KOPT-K1 (cell line): Measurements from ENCODE around the gene GTF3C5.

Experiments
- H3K27ac ChIP-seq: fragments of 200-600 bp; sonication (generic); 2 replicates; pipeline ENCODE4 v1.5.1; 2016; ENCODE audit warnings: antibody characterized with exemption, mild to moderate bottlenecking, low read depth, low read length; ENCODE audit not compliant: poor library complexity, severe bottlenecking
- H3K36me3 ChIP-seq: fragments of 200-600 bp; sonication (generic); 2 replicates; pipeline ENCODE4 v1.5.1; 2017; ENCODE audit warnings: antibody characterized with exemption, mild to moderate bottlenecking, low read length, moderate library complexity; ENCODE audit not compliant: insufficient read depth
- H3K9me3 ChIP-seq: fragments of 200-600 bp; sonication (generic); 2 replicates; pipeline ENCODE4 v1.5.1; 2017; ENCODE audit warnings: antibody characterized with exemption, low read length, mild to moderate bottlenecking; ENCODE audit not compliant: insufficient read depth, poor library complexity, severe bottlenecking

The GTF3C5 gene

GRCh38 chr9:133104718-133105460 is 74.1 kb downstream of the GTF3C5 start:
- Histone ChIP-seq H3K9me3 (no peaks in the 10 kb centered on the region), H3K36me3 (peaks cover 90% of the 10 kb centered on the region), H3K27ac (no peak overlapping the region)

GRCh38 chr9:133105461-133105770 is 74.6 kb downstream of the GTF3C5 start:
- no peaks in the 10 kb centered on the region for H3K9me3 ChIP-seq
- H3K27ac ChIP-seq = no peak overlapping the region
- peaks cover 90% of the 10 kb centered on the region for H3K36me3 ChIP-seq

GRCh38 chr9:133106511-133107244 is 75.9 kb downstream of the GTF3C5 start:
- Histone ChIP-seq H3K9me3 (no peaks in the 10 kb centered on the region), H3K36me3 (peaks cover 86% of the 10 kb centered on the region), H3K27ac (no peak overlapping the region)

GRCh38 chr9:133107245-133107722 is 76.5 kb downstream of the GTF3C5 start:
- H3K36me3 ChIP-seq = peaks cover 83% of the 10 kb centered on the region
- H3K27ac ChIP-seq = no peak overlapping the region

More at GRCh38 chr9:133107245-133107722, 76.5 kb downstream of the GTF3C5 start:
- H3K9me3 ChIP-seq = no peaks in the 10 kb centered on the region
